Measurements from ENCODE around the gene SULT4A1.

- TF ChIP-seq EZH2 (IDR thresholded peaks at IDR 0.05) (no peak), POLR2AphosphoS5 (IDR thresholded peaks at IDR 0.05; ENCODE audit: borderline replicate concordance, low read depth, low read length) (no peak), FOXP2 (optimal IDR thresholded peaks at IDR 0.05; ENCODE audit: control extremely low read depth, extremely low read length, insufficient read depth) (no peak)
Measured at GRCh38 chr22:43814264-43814663, 48.0 kb downstream of the SULT4A1 start.

Data from SK-N-MC (cell line).